ENCODE measurements around the gene IL34. TPM values are rescaled to one million over a fixed set of nuclear protein-coding genes. Genes with fewer than 3 reads are reported as not detected.

The IL34 gene
- polyA plus RNA-seq, 3 donors = 0.87 to 1.2 (median 0.88) TPM

DNA sequence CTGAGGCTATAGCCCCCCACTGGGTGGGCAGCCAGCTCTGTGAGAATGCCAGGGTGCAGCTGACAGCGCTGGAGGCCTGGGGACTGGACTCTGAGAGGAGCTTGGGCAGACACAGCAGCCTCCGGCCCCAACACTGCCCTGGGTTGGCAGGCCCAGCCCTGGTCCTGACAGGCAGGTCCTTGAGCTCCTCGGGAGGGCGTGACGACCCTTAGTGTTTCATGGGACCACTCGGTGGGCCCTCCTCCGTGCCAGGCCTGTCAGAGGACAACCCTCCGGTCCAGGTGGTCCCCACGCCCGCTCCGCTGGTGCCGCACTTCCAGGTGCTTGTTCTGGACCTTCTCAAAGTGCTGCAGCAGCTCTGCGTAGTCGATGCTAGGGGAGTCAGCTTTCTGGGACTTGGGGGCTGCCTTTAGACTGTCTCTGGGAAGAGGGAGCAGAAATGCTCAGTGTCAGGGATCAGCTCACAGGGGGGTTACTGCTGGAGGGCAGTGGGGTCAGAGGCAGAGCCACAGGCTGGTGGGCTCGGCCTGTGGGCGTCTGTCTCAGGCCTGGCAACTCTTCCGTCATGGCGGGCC lies 41.4 kb downstream of the IL34 start:
- no peak for DNase-seq

DNA sequence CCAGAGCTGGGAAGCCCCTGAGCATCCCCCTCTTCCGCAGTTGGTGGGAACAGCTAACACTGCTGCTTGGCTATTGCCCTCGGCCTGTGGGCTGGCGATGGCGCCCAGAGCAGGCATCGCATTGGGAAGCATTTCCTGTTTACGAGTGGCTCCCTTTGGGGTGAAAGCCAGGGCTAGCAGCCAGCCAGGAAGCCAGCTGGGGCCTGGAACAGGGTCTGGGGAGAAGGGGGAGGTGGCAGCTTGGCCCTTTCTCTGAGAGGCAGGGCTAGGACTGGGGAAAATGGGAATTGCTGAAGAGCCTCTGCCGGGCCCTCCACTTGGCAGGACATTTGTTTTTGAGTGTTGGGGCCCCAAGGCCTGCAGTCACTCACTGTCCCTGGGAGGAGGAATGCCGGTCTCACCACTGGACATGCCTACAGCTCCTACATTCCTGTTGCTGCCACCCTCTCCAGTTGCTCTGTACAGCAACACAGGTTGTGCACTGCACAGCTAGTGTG lies 41.9 kb downstream of the IL34 start:
- DNase-seq = no peak

DNA sequence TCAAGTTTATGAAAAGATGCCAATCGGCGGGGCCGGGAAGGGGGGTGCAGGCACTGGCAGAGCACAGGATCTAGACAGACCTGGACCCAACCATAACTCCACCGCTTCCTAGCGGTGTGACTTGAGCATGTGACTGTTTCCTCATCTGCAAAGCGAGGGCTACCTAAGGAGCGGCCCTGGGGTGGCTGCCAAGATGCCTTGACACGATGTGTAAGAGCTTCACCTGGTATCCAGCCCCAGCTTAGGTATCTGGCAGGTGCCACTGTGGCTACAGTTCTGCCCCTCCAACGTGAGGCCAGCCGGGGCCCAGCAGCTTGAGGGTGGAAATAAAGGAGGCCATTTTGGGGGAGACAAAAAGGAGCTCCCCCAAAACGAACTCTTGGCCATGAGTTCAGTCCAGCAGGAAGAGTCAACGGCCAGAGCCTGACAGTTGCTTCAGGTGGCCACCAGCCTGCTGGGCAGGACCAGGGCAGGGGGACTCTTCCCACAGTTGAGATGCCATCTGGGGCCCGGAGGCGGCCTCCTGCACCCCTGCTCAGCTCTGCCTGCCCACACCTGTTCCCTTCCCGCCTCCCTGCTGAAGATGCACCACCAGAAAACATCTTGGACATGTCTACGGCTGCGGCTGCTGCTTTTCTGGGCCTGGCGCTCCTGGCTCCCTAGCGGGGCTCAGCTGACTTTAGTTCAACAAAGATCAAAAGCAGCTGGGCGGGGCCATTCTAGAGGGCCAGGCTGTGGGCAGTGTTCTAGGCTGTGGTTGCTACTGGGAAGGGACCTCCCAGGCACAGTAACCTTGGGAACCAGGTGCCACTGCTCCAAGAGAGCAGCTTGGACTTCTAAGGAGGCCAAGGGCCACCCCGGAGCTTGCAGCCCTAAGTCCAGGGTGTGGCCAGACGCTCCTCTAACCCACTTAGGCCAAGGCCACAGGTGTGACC lies 42.9 kb downstream of the IL34 start:
- no peak for DNase-seq

DNA sequence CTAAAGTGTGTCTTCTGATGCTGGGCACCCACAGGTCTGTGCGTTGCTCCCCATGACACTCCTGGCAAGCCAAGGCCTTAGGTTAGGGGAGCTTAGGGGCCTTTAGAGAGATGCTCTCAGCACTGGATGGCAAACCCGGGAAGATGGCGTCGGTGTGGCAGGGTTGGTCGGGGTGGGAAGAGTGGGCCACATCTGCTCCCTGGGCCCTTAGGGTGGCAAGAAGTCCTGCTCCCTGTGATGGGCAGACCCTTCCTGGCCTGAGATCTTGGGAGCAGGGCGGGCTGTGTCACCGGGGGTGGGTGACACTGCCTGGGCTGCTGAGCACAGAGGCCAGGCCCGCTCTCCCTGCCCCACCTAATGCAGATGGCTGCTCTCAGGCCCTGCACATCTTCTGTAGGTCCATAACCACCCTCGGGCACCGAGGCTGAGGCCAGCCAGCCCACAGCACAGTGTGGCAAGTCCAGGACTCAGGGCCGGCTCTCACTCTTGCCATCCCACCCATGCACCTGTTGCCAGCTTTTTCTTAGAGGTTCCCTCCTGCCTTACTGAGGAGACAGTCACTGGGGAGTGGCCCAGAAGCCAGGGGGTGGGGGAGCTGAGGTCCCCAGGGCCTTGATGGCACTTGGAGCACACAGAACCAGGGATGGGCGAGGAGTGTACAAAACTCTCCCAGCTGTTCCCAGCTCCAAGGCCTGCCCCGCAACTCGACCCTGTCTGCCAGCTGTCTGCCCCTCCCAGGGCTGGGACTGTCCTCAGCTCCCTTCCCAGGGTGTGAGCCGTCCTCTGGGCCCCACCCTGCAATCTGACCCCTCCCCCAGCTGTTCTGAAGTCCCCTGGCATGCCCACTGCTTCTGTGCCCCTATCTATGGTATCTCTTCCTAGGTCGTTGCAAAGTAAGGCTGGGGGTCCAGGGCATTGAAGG lies 43.9 kb downstream of the IL34 start:
- no peak for DNase-seq

DNA sequence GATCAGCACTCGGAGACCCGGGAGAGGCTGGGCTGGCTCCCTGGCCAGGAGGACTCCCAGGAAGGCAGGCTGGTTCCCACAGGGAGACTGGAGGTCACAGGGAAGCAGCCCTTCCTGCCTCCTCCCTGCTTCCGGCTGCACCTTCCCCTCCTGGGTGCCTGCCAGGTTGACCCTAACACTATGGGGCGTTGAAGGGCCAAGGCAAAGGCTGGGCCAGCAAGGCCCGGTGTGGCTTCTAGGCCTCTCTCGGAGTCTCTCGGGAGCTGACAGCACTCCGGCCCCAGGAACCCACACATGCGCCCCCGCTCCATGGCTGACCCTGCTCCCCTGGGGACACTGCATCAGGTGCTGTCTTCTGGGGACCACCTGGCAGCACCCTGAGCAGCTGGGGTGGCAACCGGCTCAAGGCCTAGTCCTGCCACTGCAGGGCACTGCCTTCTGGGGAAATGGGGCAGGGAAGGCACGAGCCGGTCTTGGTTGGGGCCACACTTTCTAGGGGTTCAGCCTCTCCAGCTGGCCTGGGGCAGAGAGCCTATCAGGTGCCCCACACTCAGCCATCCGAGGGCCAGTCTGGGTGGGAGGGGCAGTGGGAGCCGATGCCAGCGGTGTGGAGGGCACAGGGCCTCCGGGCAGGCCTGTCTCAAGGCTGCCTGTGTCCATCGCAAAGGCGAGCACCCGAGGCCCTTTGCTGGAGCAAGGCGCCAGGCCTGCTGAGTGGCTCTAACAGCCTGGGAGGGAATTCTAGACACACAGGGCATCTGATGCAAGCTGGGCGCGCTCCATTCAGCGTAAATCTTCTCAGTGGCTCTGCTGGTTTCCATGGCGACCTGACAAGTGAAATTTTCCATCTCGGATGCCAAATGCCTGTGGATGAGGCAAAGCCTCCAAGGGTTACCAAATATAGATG lies 45.1 kb downstream of the IL34 start:
- DNase-seq = no peak

DNA sequence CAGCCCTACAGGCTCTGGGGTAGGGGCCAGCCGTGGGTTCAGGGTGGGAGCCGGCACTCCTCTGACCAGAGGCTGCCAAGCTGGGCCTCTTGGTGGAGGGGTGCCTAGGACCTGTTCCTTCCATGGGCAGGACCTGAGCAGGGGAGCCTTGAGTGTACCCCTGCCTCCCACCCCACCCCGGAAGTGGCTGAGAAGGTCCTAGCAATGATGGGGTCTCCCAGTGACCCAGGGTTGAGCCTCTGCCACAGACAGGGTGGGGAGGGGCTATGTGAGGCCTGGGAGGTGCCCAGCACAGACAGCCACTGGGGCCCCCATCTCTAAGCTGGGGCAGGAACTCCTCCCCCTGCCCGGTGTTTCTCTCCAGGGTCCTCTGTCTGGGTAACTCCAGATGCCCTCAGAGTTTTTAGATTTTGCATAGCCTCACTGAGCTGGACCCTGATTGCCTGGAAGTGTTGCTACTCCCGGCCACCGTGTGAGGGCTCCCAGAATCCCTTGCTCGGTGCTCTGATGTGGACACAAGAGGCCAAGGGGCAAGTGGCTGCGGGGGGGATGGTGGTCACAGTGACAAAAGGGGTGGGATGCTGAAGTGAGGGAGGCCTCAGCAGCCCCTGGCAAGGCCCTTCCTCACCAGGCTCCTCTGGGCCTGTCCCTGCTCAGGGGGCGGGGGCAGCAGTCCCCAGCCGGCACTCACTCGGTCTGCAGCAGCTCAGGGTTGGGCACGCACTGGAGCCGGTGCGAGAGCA lies 45.9 kb downstream of the IL34 start:
- no peak for DNase-seq

DNA sequence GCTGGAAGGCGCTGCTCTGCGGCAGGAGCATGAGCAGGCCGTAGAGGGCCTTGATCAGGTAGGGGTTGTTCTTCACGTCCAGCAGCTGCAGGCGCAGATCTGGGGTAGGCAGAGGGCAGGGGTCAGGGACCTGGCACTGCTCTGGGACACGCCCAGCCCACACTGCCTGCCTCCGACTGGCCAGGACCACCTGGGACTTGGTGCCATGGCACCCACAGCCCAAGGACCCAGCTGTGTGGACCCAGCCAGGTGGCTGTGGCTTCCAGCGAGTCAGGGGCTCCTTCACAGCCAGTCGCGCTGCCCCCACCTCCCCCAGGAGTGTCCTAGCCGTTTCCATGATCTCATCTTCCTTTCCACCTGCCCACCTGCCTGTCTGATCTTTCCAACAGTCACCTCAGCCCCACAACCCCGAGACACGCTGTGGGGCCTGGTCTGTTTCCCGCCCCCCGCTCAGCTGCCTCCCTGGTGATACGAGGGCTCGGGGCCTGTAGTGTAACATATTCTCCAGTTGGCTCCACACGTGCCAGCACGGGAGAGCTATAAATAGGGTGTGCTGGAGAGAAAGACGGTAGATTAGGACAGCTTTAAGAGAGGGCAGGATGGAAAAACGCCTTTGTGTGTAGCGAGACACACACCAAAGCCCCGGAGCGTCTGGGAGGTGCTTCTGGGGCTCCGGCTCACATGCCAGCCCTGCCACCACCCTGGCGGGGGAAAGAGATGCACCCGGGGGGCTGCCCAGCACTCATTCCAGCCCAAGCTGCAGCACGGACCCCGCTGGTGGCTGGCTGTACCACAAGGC lies 46.7 kb downstream of the IL34 start:
- DNase-seq = no peak

DNA sequence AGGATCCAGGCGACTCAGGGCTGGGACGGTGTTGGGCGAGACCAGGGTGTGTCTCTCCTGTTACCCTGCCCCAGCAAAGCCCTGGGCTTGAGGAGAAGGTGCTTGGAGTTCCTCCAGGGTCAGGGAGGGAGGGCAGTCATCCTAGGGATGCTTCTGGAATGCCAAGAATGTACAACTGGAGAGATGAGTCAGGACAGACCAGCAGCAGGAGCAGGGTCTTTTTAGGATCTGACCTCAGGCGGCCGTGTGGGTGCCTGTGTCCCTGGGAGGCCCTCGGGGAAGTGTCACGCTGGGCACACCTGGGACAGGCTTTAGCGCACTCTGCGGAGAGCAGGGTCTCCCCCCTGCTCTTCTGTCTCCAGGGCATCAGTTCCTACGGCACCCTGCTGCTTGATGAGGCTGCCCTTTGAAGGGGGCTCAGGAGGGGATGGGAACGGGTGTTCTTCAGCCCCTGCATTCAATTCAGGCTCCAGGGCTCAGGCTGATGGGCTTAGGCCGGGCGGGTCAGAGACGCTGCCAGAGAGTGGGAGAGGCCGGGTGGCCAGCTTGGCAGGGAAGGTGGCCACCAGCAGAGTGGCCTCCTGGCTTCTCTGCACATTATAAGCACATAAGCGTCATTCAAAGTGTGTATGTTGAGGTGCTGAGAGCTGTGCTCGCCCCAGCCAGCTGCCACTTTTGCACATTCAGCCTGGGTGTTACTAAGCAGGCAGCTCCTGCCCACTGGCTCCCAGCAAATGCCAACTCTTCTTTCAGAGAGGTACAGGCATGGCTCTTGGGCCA lies 47.9 kb downstream of the IL34 start:
- no peak for DNase-seq

DNA sequence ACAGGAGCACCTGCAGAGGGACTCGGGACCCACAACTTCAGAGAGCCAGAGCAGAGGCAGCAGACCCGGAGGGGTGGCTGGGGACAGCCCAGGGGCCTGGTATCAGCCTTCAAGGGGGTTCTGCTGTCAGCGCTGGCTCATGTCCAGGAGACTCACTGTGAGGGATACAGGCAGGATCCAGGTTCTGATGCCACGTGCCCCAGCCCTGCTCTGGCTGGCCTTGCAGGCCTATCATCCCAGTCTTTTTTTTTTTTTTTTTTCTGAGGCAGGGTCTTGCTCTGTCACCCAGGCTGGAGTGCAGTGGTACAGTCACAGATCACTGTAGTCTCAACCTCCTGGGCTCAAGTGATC lies 48.5 kb downstream of the IL34 start:
- DNase-seq = no peak

DNA sequence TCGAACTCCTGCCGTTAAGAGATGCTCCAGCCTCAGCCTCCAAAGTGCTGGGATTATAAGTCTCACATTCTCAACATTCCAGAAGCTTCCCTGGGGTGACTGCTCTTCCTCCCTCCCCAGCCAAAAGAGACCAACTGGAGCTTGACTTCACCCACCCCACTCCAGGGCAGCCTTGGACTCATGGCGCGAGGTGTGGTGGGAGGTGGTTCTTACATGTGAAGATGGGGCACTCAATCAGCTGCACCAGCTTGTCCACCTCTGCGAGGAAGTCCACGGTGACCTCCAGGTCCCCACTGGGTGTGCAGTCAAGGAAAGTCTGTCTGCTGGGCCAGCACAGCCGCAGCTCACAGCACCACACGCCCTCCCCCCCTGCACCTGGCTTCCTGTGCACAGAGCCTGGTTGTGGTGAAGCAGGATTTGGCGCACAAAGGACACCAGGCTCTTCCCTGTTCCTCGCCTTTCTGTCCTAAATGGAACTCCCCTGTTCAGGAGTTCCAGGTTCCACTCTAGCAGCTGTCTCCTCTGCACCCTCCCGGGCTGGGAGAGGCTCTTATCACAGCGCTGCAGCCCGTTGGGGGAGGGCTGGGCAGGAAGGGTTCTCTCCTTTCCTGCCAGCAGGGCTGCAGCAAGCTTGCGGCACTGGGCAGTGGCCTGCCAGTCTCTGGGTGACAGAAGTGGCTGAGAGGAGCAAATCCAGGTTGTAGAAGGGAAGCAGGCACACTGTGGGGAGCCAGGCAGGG lies 49.1 kb downstream of the IL34 start:
- DNase-seq = no peak

DNA sequence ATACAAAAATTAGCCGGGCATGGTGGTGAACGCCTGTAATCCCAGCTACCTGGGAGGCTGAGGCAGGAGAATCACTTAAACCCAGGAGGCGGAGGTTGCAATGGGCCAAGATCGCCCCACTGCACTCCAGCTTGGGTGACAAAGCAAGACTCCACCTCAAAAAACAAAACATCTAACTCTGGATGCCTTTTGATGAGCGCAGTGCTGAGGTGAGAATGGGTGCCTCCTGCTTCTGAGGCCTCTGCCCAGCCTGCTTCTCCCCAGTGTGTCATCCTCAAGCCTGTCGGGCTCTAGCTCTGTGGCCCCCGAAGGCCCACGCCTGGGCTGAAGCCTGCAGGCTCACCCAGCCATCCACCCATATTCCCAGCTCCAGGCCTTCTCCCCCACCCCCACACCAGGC lies 50.0 kb downstream of the IL34 start:
- DNase-seq = no peak

DNA sequence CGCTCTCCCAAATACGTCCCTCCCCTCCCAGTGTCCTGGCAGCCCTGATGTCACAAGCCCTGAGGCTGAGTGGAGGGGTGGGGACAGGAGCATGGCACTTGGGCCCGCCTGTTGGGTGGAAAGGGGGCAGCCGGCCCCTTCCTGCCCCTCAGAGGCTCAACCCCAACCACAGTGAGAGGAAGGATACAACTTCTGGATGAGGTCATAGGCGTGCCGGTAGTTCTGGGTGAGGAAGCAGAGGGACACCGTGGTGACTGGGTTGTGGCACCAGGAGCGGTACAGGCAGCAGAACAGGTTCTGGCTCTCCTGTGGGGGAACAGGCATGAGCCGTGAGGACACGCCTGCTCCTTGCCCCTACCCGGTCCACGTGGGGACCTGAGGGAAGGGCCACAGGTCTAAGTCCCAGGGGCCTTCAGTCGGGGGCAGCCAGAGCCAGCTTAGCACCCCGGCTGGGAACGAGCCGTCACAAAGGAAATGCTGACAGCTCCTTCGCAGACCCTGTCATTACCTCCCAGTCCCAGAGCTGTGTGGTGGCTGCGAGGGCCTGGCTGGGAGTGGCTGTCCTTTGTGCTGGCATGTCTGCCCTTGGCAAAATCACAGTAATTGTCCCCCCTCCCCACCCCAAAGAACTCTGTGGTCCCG lies 50.7 kb downstream of the IL34 start:
- DNase-seq = no peak

DNA sequence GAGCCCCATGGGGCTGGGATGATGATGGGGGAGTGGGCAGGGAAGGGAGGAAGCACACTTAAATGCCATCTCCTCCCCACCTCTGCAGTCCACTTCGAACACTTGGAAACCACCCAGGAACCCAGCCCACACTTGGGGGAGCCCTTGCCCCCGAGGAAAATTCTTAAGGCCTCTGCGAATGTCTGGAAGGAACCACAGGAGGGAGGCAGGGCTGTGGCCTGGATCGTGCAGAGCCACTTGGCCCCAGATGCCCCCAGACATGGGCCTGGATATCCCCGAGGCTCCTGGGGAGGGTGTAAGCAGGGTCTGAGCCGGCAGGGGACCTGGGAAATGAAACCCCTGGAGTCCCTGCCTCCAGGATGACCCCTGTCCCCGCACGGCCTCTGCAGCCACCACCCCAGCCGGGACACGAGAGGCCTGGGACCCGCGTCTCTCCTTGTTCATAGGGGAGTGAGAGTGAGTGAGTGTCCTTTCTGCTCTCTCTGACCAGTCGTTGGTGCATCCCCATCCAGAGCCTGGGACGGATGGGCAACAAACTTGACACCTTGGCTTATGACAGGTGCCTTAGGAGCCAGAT lies 51.3 kb downstream of the IL34 start:
- no peak for DNase-seq

DNA sequence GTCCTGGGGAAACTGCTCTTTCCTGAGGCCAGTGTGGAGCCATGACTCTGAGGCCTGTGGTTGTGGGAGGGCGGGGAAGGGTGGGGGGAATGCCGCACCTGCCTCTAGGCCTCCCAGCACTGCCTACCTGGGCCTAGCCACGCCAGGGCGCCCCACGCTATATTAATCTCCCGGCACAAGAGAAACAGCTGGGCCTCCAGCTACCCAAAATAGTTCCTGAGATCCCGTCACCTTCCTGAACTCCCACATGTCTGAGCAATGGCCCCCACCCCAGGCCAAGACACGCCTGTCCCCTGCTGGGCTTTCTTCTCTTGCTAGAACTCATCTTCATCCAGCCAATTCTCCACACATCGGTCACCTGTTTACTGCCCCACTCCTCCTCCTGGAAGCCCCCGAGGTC lies 52.5 kb downstream of the IL34 start:
- no peak for DNase-seq

DNA sequence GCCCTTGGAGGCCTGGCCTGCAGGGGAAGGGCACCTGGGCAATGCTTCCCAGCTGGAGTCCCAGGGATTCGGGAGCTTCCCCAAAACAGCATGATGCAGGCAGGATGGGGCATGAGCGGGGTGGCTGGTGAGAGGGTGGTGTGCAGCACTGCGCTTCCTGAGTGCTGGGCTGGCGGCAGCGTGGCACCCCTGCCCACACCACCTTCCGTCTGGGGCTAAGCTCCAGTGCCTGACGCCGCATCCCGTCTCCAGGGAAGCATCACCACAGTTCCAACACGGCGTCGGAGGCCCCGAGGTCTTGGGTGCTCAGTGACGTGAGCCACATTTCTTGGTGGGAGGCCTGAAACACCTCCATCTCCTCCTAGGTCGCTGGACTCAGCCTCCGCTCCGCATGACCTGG lies 53.3 kb downstream of the IL34 start:
- no peak for DNase-seq

DNA sequence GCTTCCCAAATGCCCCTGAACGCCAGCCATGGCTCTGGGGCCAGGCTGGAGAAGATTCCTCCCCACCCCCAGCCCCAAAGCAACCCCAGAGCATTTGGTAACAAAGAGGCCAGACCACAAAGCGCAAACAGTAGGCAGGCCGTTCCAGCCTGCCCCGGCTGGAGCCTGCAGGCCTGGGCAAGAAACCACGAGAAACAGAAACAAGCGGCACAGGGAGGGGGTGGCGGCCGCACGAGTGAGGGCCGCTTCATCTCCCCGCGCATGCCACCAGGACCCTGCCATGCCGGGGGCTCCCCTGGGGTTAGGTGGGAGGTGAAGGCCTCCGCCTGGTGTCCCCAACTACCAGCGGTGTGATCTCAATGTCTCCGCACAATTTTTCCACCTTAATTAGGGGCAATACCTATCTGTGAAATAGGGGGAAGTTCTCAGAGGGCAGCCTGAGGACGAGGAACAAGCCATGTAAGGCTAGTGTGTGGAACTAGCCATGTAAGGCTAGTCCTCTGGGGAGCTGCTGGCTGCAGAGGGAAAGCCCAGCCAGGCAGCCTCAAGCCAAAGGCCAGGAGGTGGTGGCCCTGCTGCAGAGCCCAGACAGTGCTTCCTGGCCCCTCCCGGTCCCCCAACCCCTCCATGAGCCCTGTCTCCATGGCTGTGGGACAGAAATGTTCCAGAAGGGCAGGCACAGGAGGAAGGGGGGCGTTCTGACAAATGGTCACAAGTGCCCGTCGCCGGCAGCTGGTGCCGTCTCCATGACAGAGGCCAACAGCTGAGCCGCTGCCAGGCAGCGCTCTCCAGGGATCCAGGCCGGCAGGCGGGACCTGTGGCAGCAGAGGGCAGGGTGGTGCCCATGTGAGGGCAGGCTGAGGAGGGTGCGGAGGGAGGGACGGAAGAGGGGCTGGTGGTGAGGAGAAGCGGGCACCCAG lies 54.0 kb downstream of the IL34 start:
- DNase-seq = no peak

All from renal pelvis (tissue), 4 donors.